AML-193 (cell line): ENCODE data around the gene SATL1.
A peak's percentile ranks its signal among the peaks of the same experiment; 100 is the strongest.
"Not testable (repeated sequence)": the region's sequence is repeated elsewhere in the genome, so short reads cannot be mapped to it uniquely, and the experiment has no call there.

Experiments
- DNase-seq, 2 experiments: peaks; one replicate each; lab custom pipeline; 2025; lab: John Stamatoyannopoulos, UW

SATL1 gene

GRCh38 chrX:85111347-85111746 lies 132.2 kb downstream of the SATL1 start:
- DNase-seq: peak in 1 of 2 experiments; percentile 6

- no peak for DNase-seq
These were observed 134.3 kb downstream of the SATL1 start for GRCh38 chrX:85109235-85109634.

- no peak for DNase-seq
These were observed 135.4 kb downstream of the SATL1 start for GRCh38 chrX:85108165-85108564.

GRCh38 chrX:85107407-85107806 lies 136.2 kb downstream of the SATL1 start:
- no peak for DNase-seq

- DNase-seq: no peak
These were observed 154.2 kb downstream of the SATL1 start for GRCh38 chrX:85089321-85089840.

GRCh38 chrX:85084770-85085393 lies 158.7 kb downstream of the SATL1 start:
- peak in 1 of 2 experiments; percentile 11 for DNase-seq

- DNase-seq: not testable (repeated sequence)
These were observed 166.3 kb downstream of the SATL1 start for GRCh38 chrX:85077247-85077646.

- DNase-seq: no peak
These were observed 177.9 kb downstream of the SATL1 start for GRCh38 chrX:85065512-85066198.

- DNase-seq: no peak
These were observed 190.8 kb downstream of the SATL1 start for GRCh38 chrX:85052636-85053343.

GRCh38 chrX:85052205-85052604 lies 191.4 kb downstream of the SATL1 start:
- DNase-seq: no peak

- no peak for DNase-seq
These were observed 192.0 kb downstream of the SATL1 start for GRCh38 chrX:85051627-85052026.
